Stimulated activated CD8-positive, alpha-beta memory T cell treated with anti-CD3 and anti-CD28 coated beads, Interleukin-15, amount 100 ng/mL, for 4 hours (primary cell): Measurements from ENCODE around the gene ATF7IP2.
A peak's percentile ranks its signal among the peaks of the same experiment; 100 is the strongest.
"Not testable (repeated sequence)": the region's sequence is repeated elsewhere in the genome, so short reads cannot be mapped to it uniquely, and the experiment has no call there.

ENCODE experiments used
- DNase-seq, 2 donors: peaks; one replicate each; pipeline ENCODE4 v3.0.0-alpha.2; 2020; ENCODE audit warnings: low read depth in 2 of 2

The ATF7IP2 gene

GRCh38 chr16:10385725-10386516 is at the start of gene ATF7IP2:
TSS of gene ATF7IP2 (plus strand) at chr16:10386061. CDS start at chr16:10430621, 44,560 bp downstream.
- peak; percentile 75 to 86 for DNase-seq

GRCh38 chr16:10338426-10338825 is 47.4 kb upstream of the ATF7IP2 start:
- no peak for DNase-seq

- no peak for DNase-seq
Observed at GRCh38 chr16:10339777-10340732, 45.8 kb upstream of the ATF7IP2 start.

- no peak for DNase-seq
Observed at GRCh38 chr16:10343124-10343760, 42.6 kb upstream of the ATF7IP2 start.

- not testable (repeated sequence) for DNase-seq
Observed at GRCh38 chr16:10344699-10345098, 41.2 kb upstream of the ATF7IP2 start.

- no peak for DNase-seq
Observed at GRCh38 chr16:10345629-10346028, 40.2 kb upstream of the ATF7IP2 start.

GRCh38 chr16:10349851-10350250 is 36.0 kb upstream of the ATF7IP2 start:
- DNase-seq = no peak

- no peak for DNase-seq
Observed at GRCh38 chr16:10352262-10352661, 33.6 kb upstream of the ATF7IP2 start.

GRCh38 chr16:10355589-10355988 is 30.3 kb upstream of the ATF7IP2 start:
- DNase-seq = no peak

GRCh38 chr16:10356870-10357842 is 28.7 kb upstream of the ATF7IP2 start:
- no peak for DNase-seq

- DNase-seq = not testable (repeated sequence)
Observed at GRCh38 chr16:10361747-10362076, 24.1 kb upstream of the ATF7IP2 start.

GRCh38 chr16:10362077-10362863 is 23.6 kb upstream of the ATF7IP2 start:
- no peak for DNase-seq

GRCh38 chr16:10362864-10363197 is 23.0 kb upstream of the ATF7IP2 start:
- not testable (repeated sequence) for DNase-seq

- DNase-seq = not testable (repeated sequence)
Observed at GRCh38 chr16:10366619-10367018, 19.2 kb upstream of the ATF7IP2 start.

- no peak for DNase-seq
Observed at GRCh38 chr16:10367616-10368188, 18.2 kb upstream of the ATF7IP2 start.

- DNase-seq = no peak
Observed at GRCh38 chr16:10368969-10369551, 16.8 kb upstream of the ATF7IP2 start.

- no peak for DNase-seq
Observed at GRCh38 chr16:10370096-10370726, 15.7 kb upstream of the ATF7IP2 start.

GRCh38 chr16:10371592-10371991 is 14.3 kb upstream of the ATF7IP2 start:
- DNase-seq = no peak

GRCh38 chr16:10373556-10373955 is 12.3 kb upstream of the ATF7IP2 start:
- no peak for DNase-seq
